ENCODE data around the gene C2orf49.
A peak's percentile ranks its signal among the peaks of the same experiment; 100 is the strongest.
"Not testable (repeated sequence)": the region's sequence is repeated elsewhere in the genome, so short reads cannot be mapped to it uniquely, and the experiment has no call there.

The C2orf49 gene

GRCh38 chr2:105321875-105322646, 15.3 kb upstream of the C2orf49 start:
- DNase-seq, result no peak

- no peak for DNase-seq
Measured at GRCh38 chr2:105323111-105323510, 14.2 kb upstream of the C2orf49 start.

- no peak for DNase-seq
Measured at GRCh38 chr2:105324101-105324500, 13.2 kb upstream of the C2orf49 start.

- DNase-seq, result no peak
Measured at GRCh38 chr2:105324732-105325131, 12.6 kb upstream of the C2orf49 start.

GRCh38 chr2:105325389-105325963, 11.9 kb upstream of the C2orf49 start:
- DNase-seq, result no peak

- DNase-seq, result not testable (repeated sequence)
Measured at GRCh38 chr2:105327271-105327670, 10.1 kb upstream of the C2orf49 start.

GRCh38 chr2:105327690-105328089, 9.7 kb upstream of the C2orf49 start:
- DNase-seq, result no peak

- peak; percentile 12 to 28 for DNase-seq
Measured at GRCh38 chr2:105328281-105329196, 8.8 kb upstream of the C2orf49 start.

GRCh38 chr2:105329197-105329554, 8.2 kb upstream of the C2orf49 start:
- DNase-seq, result peak; percentile 11 to 16

- peak; percentile 31 to 52 for DNase-seq
Measured at GRCh38 chr2:105329561-105330495, 7.5 kb upstream of the C2orf49 start, which contains the start of gene TGFBRAP1. Gene TGFBRAP1 (minus strand): TSS chr2:105329735. CDS start chr2:105308301, 21,434 bp downstream.

- DNase-seq, result no peak
Measured at GRCh38 chr2:105330681-105331375, 6.5 kb upstream of the C2orf49 start.

GRCh38 chr2:105334211-105334610, 3.1 kb upstream of the C2orf49 start:
- no peak for DNase-seq

GRCh38 chr2:105335469-105335868, 1.9 kb upstream of the C2orf49 start:
- no peak for DNase-seq

GRCh38 chr2:105336786-105337121, 586 bp upstream of the C2orf49 start:
- DNase-seq, result no peak

GRCh38 chr2:105338020-105338385, 663 bp downstream of the C2orf49 start:
- DNase-seq, result no peak

- no peak for DNase-seq
Measured at GRCh38 chr2:105339414-105339813, 2.1 kb downstream of the C2orf49 start.

- DNase-seq, result no peak
Measured at GRCh38 chr2:105344704-105345345, 7.5 kb downstream of the C2orf49 start.

GRCh38 chr2:105357122-105357521, 19.8 kb downstream of the C2orf49 start:
- DNase-seq, result no peak

GRCh38 chr2:105358593-105358992, 21.3 kb downstream of the C2orf49 start:
- DNase-seq, result no peak

- DNase-seq, result no peak
Measured at GRCh38 chr2:105361102-105361889, 24.0 kb downstream of the C2orf49 start.

Measured in stimulated activated CD4-positive, alpha-beta T cell treated with anti-CD3 and anti-CD28 coated beads, Interleukin-2, amount 100 ng/mL, for 48 hours (primary cell).